ENCODE measurements around the gene PCP4L1. TPM values are rescaled to one million over a fixed set of nuclear protein-coding genes. Genes with fewer than 3 reads are reported as not detected.

Gene PCP4L1
- 1 to 10 TPM in 2 of 8 experiments, under 1 TPM in 5, not detected in 1; 0.32 to 3.9 (median 0.59) TPM for total RNA-seq

DNA sequence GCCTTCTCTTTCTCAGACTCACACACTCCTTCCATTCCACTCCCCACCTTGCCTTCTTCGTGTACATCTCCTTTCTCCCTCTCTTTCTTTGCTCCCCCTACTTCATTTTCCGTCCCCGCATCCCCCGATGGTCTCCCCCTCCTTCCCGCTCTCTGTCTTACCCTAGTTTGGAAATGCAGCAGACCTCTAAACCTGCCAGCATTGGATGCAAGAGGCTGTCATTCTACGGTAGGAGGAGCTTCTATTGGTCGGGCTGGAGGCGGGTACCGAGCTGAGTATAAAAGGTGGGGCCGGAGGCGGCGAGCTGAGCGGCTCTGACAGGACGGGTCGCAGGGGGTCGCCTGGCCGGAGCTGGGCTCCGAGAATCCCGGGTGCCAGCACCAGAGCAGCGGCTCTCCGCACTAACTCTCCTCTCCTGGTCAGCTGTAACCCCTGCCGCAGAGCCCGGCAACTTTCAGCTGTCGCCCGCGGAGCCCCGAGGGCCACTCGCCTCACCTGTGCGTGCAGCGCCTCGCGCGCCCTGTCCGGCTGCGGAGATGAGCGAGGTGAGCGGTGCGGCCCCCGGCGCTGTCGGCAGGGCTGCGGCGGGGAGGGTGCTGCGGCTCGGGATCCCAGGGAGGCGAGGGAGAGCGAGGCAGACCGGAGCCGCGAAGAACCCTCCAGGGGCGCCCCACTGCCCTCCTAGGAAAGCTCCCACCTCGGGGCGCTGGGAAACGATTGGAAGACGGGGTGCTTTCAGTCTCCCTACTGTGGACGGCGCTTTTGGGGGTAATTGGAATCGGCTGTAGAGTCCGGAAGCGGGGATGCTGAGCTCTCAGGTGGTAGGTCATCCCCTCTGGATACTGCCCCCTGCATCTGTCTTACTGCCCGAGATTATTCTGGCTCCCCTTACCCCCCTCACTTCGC is at the start of gene PCP4L1:
TSS of gene PCP4L1 (plus strand) at position 307 of the 906 bp plus-strand sequence. CDS start at position 537, 230 bp downstream.
- 0 to 13% (median 2%) methylated on average over 1 to 41 of the region's 62 CpGs; no CpG with 5 or more reads in 2 of the 10 experiments for WGBS, 10 experiments
- ATAC-seq (replicated peaks in 6 of 8): peak; percentile 91 to 98 (median 96)
- Histone ChIP-seq H3K27ac (no peak within 1 kb of the TSS), H3K4me1 (replicated peaks in 1 of 2) (peaks cover 2 to 5% of the 10 kb centered on the region in 2 donors), H3K4me3 (peak within 1 kb of the TSS; percentile 27 to 51 (median 39))
- in situ Hi-C loops (cut with MboI; ENCODE audit: low pct_unique_long_range_greater_than_20kb in 2 of 9, low sequenced_read_pairs in 9 of 9, unreplicated experiment in 9 of 9): no loop called here

DNA sequence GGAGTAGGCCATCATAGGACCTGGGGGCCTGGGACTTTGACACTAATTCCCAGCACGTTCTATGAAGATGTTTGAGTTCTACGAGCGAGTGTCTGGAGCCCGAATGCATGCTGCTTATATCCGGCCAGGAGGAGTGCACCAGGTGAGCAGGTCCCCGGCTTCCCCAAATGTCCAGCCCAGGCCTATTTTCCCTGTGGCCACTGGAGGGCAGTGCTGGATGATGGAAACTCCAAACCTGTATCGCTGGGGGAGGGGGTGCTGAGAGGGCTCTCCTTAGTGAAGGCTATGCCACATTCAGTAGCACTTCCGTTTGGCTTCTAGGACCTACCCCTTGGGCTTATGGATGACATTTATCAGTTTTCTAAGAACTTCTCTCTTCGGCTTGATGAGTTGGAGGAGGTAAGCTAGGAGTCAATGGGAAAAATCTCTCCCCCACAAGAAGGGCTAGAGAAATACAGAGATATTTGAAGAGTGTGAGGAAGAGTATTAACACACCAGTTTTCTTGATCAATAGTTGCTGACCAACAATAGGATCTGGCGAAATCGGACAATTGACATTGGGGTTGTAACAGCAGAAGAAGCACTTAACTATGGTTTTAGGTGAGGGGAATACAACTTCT is 48.6 kb upstream of the PCP4L1 start:
- in situ Hi-C loops (cut with MboI; ENCODE audit: low pct_unique_long_range_greater_than_20kb in 2 of 9, low sequenced_read_pairs in 9 of 9, unreplicated experiment in 9 of 9): loop anchor here in 6 of 9 experiments (10.0 to 25.0 kb wide), 3 partner anchors 175 to 527 kb away; partner anchors contain the start of gene DUSP12 (in 2 of the 6)
- ATAC-seq (replicated peaks in 6 of 8): peak; percentile 74 to 98 (median 84)
- H3K27ac ChIP-seq: no peak overlapping the region
- H3K4me1 ChIP-seq (replicated peaks in 1 of 2): no peaks in the 10 kb centered on the region
- WGBS, 10 experiments: 3 to 100% (median 45%) methylated on average over 1 to 11 of the region's 11 CpGs
- no peak overlapping the region for H3K4me3 ChIP-seq

- in situ Hi-C loops (cut with MboI; ENCODE audit: low pct_unique_long_range_greater_than_20kb in 2 of 9, low sequenced_read_pairs in 9 of 9, unreplicated experiment in 9 of 9): loop anchor here in 5 of 9 experiments (25.0 kb wide), 2 partner anchors 173 to 523 kb away; partner anchors contain the start of gene DUSP12 (in 2 of the 5)
- no peak overlapping the region for H3K27ac ChIP-seq
- no peaks in the 10 kb centered on the region for H3K4me1 ChIP-seq (replicated peaks in 1 of 2)
- no peak overlapping the region for H3K4me3 ChIP-seq
- WGBS, 10 experiments: 87 to 100% (median 98%) methylated on average over 1 to 9 of the region's 9 CpGs; no CpG with 5 or more reads in 1 of the 10 experiments
- ATAC-seq (replicated peaks in 6 of 8): no peak
These were observed 44.2 kb upstream of the PCP4L1 start for GRCh38 chr1:161214369-161214768.

- in situ Hi-C loops (cut with MboI; ENCODE audit: low pct_unique_long_range_greater_than_20kb in 2 of 9, low sequenced_read_pairs in 9 of 9, unreplicated experiment in 9 of 9): loop anchor here in 6 of 9 experiments (5.0 to 25.0 kb wide), 3 partner anchors 167 to 522 kb away; partner anchors contain the start of gene DUSP12 (in 2 of the 6)
- WGBS, 10 experiments: 80 to 100% (median 92%) methylated on average over 1 to 6 of the region's 10 CpGs; no CpG with 5 or more reads in 3 of the 10 experiments
- H3K4me3 ChIP-seq: no peak within 1 kb of the TSS
- no peak within 1 kb of the TSS for H3K27ac ChIP-seq
- H3K4me1 ChIP-seq (replicated peaks in 1 of 2): no peaks in the 10 kb centered on the region
- no peak for ATAC-seq (replicated peaks in 6 of 8)
These were observed 43.5 kb upstream of the PCP4L1 start, which contains the start of gene FCER1G for GRCh38 chr1:161215076-161215475. TSS of gene FCER1G (plus strand) at chr1:161215295. CDS start at chr1:161215322, 27 bp downstream.

GRCh38 chr1:161216945-161217712 is 41.4 kb upstream of the PCP4L1 start:
- in situ Hi-C loops (cut with MboI; ENCODE audit: low pct_unique_long_range_greater_than_20kb in 2 of 9, low sequenced_read_pairs in 9 of 9, unreplicated experiment in 9 of 9): loop anchor here in 6 of 9 experiments (5.0 to 25.0 kb wide), 3 partner anchors 165 to 520 kb away; partner anchors contain the start of gene DUSP12 (in 2 of the 6)
- peak in 5 of 8 experiments; percentile 17 to 59 (median 39) for ATAC-seq (replicated peaks in 6 of 8)
- no peak overlapping the region for H3K27ac ChIP-seq
- H3K4me1 ChIP-seq (replicated peaks in 1 of 2): no peaks in the 10 kb centered on the region
- WGBS, 10 experiments: 0 to 100% (median 59%) methylated on average over 1 to 7 of the region's 7 CpGs
- no peak overlapping the region for H3K4me3 ChIP-seq

- ATAC-seq (replicated peaks in 6 of 8): no peak
- H3K27ac ChIP-seq: no peak overlapping the region
- 61 to 90% (median 79%) methylated on average over 1 to 4 of the region's 6 CpGs; no CpG with 5 or more reads in 6 of the 10 experiments for WGBS, 10 experiments
- H3K4me3 ChIP-seq: no peak overlapping the region
- in situ Hi-C loops (cut with MboI; ENCODE audit: low pct_unique_long_range_greater_than_20kb in 2 of 9, low sequenced_read_pairs in 9 of 9, unreplicated experiment in 9 of 9): loop anchor here in 6 of 9 experiments (5.0 to 25.0 kb wide), 3 partner anchors 164 to 519 kb away; partner anchors contain the start of gene DUSP12 (in 2 of the 6)
- no peaks in the 10 kb centered on the region for H3K4me1 ChIP-seq (replicated peaks in 1 of 2)
These were observed 40.7 kb upstream of the PCP4L1 start for GRCh38 chr1:161217831-161218230.

GRCh38 chr1:161218301-161219077 is 40.1 kb upstream of the PCP4L1 start:
- ATAC-seq (replicated peaks in 6 of 8): no peak
- H3K4me3 ChIP-seq: no peak overlapping the region
- H3K27ac ChIP-seq: no peak overlapping the region
- in situ Hi-C loops (cut with MboI; ENCODE audit: low pct_unique_long_range_greater_than_20kb in 2 of 9, low sequenced_read_pairs in 9 of 9, unreplicated experiment in 9 of 9): loop anchor here in 6 of 9 experiments (5.0 to 25.0 kb wide), 3 partner anchors 164 to 519 kb away; partner anchors contain the start of gene DUSP12 (in 2 of the 6)
- whole genome bisulfite sequencing, 10 experiments: 74 to 100% (median 83%) methylated on average over 1 to 5 of the region's 8 CpGs; no CpG with 5 or more reads in 5 of the 10 experiments
- no peaks in the 10 kb centered on the region for H3K4me1 ChIP-seq (replicated peaks in 1 of 2)

GRCh38 chr1:161219078-161219892 is 39.3 kb upstream of the PCP4L1 start:
- in situ Hi-C loops (cut with MboI; ENCODE audit: low pct_unique_long_range_greater_than_20kb in 2 of 9, low sequenced_read_pairs in 9 of 9, unreplicated experiment in 9 of 9): loop anchor here in 6 of 9 experiments (5.0 to 25.0 kb wide), 3 partner anchors 163 to 518 kb away; partner anchors contain the start of gene DUSP12 (in 2 of the 6)
- Histone ChIP-seq H3K4me3 (no peak overlapping the region), H3K27ac (no peak overlapping the region), H3K4me1 (replicated peaks in 1 of 2) (no peaks in the 10 kb centered on the region)
- WGBS, 10 experiments: 50 to 100% (median 85%) methylated on average over 1 to 5 of the region's 5 CpGs; no CpG with 5 or more reads in 2 of the 10 experiments
- ATAC-seq (replicated peaks in 6 of 8): peak in 3 of 8 experiments; percentile 42 to 75 (median 48)

DNA sequence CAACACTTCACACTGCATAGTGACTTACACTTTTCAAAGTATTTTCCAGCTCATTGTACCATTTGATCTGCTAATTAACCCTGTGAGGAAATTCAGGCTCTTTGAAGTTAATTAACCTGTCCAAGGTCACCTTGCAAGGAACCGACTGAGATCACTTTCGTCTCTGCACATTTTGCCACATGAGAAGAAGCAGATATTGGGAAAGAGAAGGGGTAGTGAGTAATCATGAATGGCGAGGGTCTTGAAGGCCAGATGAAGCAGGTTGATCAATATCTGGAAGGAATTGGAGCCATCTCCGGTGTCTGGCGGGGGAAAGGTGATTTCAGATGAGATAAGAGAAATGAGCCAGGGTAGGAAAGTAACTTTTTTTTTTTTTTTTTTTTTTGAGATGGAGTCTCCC is 38.5 kb upstream of the PCP4L1 start:
- H3K4me3 ChIP-seq: no peak overlapping the region
- ATAC-seq (replicated peaks in 6 of 8): no peak
- 81 to 98% (median 91%) methylated on average over 3 to 5 of the region's 5 CpGs; no CpG with 5 or more reads in 3 of the 10 experiments for WGBS, 10 experiments
- in situ Hi-C loops (cut with MboI; ENCODE audit: low pct_unique_long_range_greater_than_20kb in 2 of 9, low sequenced_read_pairs in 9 of 9, unreplicated experiment in 9 of 9): loop anchor here in 7 of 9 experiments (10.0 to 25.0 kb wide), 4 partner anchors 155 to 517 kb away; partner anchors contain the start of gene DUSP12 (in 2 of the 7)
- H3K4me1 ChIP-seq (replicated peaks in 1 of 2): no peaks in the 10 kb centered on the region
- H3K27ac ChIP-seq: no peak overlapping the region

GRCh38 chr1:161222175-161223019 is 36.1 kb upstream of the PCP4L1 start:
- 40 to 88% (median 78%) methylated on average over 1 to 4 of the region's 6 CpGs; no CpG with 5 or more reads in 3 of the 10 experiments for WGBS, 10 experiments
- Histone ChIP-seq H3K4me3 (no peak overlapping the region), H3K4me1 (replicated peaks in 1 of 2) (peaks cover 10 to 14% of the 10 kb centered on the region in 2 donors), H3K27ac (no peak overlapping the region)
- ATAC-seq (replicated peaks in 6 of 8): no peak
- in situ Hi-C loops (cut with MboI; ENCODE audit: low pct_unique_long_range_greater_than_20kb in 2 of 9, low sequenced_read_pairs in 9 of 9, unreplicated experiment in 9 of 9): loop anchor here in 7 of 9 experiments (10.0 to 25.0 kb wide), 4 partner anchors 152 to 515 kb away; partner anchors contain the start of gene DUSP12 (in 2 of the 7)

Data from motor neuron (in vitro differentiated cells).